Osteocyte (in vitro differentiated cells): Measurements from ENCODE around the gene ATAD3B. TPM values are rescaled to one million over a fixed set of nuclear protein-coding genes. Genes with fewer than 3 reads are reported as not detected.

Experiments
- DNase-seq: peaks from one replicate; pipeline ENCODE4 v3.0.0; 2021; ENCODE audit warnings: mixed read lengths; ENCODE audit not compliant: unreplicated experiment; ENCODE audit errors: extremely low spot score
- H3K27ac Mint-ChIP-seq: one replicate; pipeline ENCODE4 v1.8.0; 2021; ENCODE audit warnings: mild to moderate bottlenecking, mixed read lengths; ENCODE audit not compliant: unreplicated experiment
- H3K27me3 Mint-ChIP-seq: one replicate; pipeline ENCODE4 v1.8.0; 2021; ENCODE audit warnings: mixed read lengths; ENCODE audit not compliant: unreplicated experiment
- H3K36me3 Mint-ChIP-seq: one replicate; pipeline ENCODE4 v1.8.0; 2021; ENCODE audit warnings: mixed read lengths; ENCODE audit not compliant: unreplicated experiment
- H3K4me1 Mint-ChIP-seq: one replicate; pipeline ENCODE4 v1.8.0; 2021; ENCODE audit warnings: mixed read lengths; ENCODE audit not compliant: unreplicated experiment
- H3K4me3 Mint-ChIP-seq: one replicate; pipeline ENCODE4 v1.8.0; 2021; ENCODE audit warnings: mild to moderate bottlenecking, moderate library complexity, mixed read lengths; ENCODE audit not compliant: unreplicated experiment
- H3K9me3 Mint-ChIP-seq: one replicate; pipeline ENCODE4 v1.8.0; 2021; ENCODE audit warnings: mixed read lengths; ENCODE audit not compliant: unreplicated experiment
- total RNA-seq: library from RNA; stranded (reverse); gene quantifications from 2 replicates; pipeline ENCODE4 v1.2.1, GENCODE V29; 2021
- TF ChIP-seq, protein P1 (sequence below): fragments of 200-600 bp; sonication (generic); IDR thresholded peaks from 2 replicates; pipeline ENCODE4 v1.5.0; 2021; ENCODE audit warnings: antibody characterized with exemption, mild to moderate bottlenecking, moderate library complexity

Gene ATAD3B
- total RNA-seq, 1 donor from 2014 or later: 26.9 TPM

DNA sequence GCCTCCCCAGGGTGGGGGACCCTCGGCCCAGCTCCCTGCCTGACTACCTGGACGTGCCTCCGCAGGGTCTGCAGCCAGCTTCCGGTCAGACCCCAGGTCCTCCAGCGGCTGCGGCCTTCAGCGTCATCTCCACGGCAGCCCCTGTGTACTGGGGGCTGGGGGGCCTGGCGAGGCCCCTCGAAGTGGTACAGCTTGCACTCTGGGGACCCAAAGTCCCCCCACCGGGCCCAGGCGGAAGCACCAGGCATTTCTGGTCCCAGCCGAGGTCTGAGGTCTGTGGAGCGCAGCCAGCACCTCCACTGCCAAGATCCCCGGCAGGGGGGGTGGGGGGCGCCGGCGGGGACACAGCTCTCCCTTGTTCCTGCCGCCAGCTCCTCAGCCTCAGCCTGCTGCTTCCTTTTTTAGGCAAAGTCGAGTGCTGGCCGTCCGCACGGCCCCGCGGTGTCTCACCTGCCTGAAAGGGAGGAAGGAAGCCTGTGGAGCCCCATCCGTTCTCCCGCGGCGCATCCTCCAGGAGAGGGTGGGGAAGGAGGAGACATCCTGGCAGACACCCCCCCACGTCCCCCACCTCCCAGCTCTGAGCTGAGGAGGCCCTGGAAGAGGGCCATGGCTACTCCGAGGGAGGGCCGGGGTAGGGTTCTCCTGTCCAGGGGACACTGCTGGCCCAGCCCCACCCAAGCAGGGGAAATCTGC is 37.3 kb upstream of the ATAD3B start:
- Mint-ChIP-seq H3K36me3 (no peaks in the 10 kb centered on the region), H3K4me1 (peaks cover 51% of the 10 kb centered on the region), H3K27ac (no peak overlapping the region), H3K4me3 (no peak overlapping the region), H3K9me3 (no peaks in the 10 kb centered on the region), H3K27me3 (no peaks in the 10 kb centered on the region)
- TF ChIP-seq, protein P1, sequence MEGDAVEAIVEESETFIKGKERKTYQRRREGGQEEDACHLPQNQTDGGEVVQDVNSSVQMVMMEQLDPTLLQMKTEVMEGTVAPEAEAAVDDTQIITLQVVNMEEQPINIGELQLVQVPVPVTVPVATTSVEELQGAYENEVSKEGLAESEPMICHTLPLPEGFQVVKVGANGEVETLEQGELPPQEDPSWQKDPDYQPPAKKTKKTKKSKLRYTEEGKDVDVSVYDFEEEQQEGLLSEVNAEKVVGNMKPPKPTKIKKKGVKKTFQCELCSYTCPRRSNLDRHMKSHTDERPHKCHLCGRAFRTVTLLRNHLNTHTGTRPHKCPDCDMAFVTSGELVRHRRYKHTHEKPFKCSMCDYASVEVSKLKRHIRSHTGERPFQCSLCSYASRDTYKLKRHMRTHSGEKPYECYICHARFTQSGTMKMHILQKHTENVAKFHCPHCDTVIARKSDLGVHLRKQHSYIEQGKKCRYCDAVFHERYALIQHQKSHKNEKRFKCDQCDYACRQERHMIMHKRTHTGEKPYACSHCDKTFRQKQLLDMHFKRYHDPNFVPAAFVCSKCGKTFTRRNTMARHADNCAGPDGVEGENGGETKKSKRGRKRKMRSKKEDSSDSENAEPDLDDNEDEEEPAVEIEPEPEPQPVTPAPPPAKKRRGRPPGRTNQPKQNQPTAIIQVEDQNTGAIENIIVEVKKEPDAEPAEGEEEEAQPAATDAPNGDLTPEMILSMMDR: no peak
- DNase-seq: no peak

DNA sequence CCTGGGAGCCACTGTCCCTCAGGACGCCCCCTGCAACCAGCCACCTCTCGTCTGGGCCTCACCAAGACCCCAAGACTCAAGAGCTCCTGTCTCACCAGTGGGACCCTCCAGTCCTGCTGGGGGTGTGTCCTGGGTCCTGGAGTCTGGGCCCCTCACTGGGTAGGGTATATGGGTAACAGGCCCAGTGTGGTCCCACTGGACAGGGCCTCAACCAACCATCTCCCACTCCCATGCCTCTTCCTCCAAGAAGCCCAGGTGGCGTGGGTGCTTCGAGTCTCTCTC is 36.8 kb upstream of the ATAD3B start:
- Mint-ChIP-seq H3K4me1 (peaks cover 47% of the 10 kb centered on the region), H3K27me3 (no peaks in the 10 kb centered on the region), H3K4me3 (peak overlapping the region; percentile 51), H3K27ac (no peak overlapping the region), H3K36me3 (no peaks in the 10 kb centered on the region), H3K9me3 (no peaks in the 10 kb centered on the region)
- no peak for DNase-seq
- TF ChIP-seq, protein P1: no peak

DNA sequence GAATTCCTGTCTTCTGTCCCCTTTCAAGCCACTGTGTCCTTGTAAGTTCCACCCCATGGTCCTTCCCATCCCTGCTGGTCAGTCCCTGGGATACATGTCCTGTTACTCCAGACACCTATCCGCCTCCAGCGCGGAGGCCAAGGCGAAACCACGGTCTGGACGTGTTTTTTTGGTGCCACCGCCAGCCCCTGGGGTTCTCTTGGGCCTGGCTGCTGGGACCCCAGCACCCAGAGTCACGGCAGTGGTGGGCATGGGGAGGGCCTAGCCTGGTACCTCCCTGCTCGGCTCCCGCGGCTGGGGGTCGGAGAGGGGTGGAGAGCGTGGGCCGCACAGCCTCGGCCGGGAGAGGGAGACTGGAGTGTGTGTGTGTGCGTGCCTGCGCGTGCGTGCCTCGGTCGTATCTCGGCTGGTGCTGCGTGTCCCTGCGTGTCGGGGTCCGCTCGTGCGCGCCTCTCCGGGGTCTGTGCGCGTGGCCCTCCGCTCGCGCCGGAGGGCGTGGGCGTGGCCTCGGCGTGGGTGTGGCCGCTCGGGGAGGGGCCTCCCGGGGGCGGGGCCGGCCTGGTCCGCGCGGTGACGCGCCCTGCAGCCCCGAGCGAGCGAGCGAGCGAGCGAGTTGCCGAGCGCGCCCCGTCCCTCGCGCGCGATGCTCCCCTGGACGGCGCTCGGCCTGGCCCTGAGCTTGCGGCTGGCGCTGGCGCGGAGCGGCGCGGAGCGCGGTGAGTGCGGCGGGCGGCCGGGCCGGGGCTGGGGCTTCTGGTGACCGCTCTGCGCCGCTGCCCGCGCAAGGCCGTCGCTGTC is 36.3 kb upstream of the ATAD3B start, which contains the start of gene VWA1:
Gene VWA1 (plus strand): TSS at position 585 of the 798 bp plus-strand sequence. CDS start 59 bp downstream, at position 644.
- Mint-ChIP-seq H3K36me3 (no peaks in the 10 kb centered on the region), H3K27me3 (no peaks in the 10 kb centered on the region)

DNA sequence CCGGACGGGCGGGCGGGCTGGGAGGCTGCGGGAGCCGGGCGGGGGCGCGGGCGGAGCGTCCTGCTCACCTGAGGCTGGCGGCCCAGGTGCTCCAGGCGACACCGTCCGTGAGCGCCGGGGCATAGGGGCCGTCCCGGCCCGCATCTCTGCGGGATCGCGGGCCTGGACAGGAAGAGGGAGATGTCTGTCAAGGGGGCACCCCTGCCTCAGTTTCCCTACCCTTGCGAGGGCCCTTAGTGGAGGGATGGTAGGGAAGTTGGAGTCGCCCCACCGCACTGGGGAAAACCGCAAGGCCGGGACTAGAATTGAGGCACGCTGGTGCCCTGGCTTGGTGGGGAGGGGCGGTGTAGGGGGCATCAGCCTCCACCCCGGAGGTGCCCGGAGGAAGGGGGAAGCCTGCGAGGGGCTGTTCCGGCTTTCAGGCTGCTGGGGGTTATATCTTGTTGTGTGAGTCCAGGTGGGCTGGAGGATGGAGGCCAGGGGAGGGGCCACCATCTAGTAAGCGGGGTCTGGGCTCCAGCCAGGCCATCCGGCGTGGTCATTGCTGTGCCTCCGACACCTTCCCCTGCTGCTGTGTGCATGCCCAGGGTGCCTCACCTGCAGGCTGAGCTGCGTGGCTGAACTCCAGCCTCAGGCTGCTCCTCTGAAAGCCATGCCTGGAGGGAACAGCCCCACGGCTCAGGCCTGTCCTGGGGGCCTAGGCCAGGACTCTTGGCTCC is 35.5 kb upstream of the ATAD3B start:
- Mint-ChIP-seq H3K9me3 (no peaks in the 10 kb centered on the region), H3K4me3 (peak overlapping the region; percentile 59), H3K4me1 (peaks cover 40% of the 10 kb centered on the region), H3K27ac (no peak overlapping the region), H3K36me3 (no peaks in the 10 kb centered on the region), H3K27me3 (no peaks in the 10 kb centered on the region)
- DNase-seq: no peak
- TF ChIP-seq, protein P1: no peak

More for the DNA sequence above, 36.3 kb upstream of the ATAD3B start, which contains the start of gene VWA1:
- Mint-ChIP-seq H3K4me1 (peaks cover 41% of the 10 kb centered on the region), H3K9me3 (no peaks in the 10 kb centered on the region), H3K27ac (no peak within 1 kb of the TSS), H3K4me3 (peak within 1 kb of the TSS; percentile 59)
- no peak for DNase-seq
- TF ChIP-seq, protein P1: no peak

DNA sequence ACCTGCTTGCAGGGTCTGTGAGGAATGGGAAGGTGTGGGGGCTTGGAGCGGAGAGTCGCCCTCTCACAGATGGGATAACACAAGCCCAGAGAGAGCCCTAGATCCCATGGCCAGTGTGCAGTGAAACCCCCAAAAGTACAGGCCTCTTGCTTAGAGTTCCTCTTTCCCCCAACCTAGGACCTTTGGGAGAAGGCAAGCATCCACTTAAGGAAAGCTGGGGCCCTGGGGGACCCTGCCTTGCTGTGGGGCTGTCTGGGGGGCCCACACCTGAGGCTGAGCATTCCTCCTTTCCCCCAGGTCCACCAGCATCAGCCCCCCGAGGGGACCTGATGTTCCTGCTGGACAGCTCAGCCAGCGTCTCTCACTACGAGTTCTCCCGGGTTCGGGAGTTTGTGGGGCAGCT is 34.9 kb upstream of the ATAD3B start:
- no peak overlapping the region for H3K27ac Mint-ChIP-seq
- TF ChIP-seq, protein P1: no peak
- DNase-seq: no peak
- no peaks in the 10 kb centered on the region for H3K9me3 Mint-ChIP-seq
- H3K36me3 Mint-ChIP-seq: no peaks in the 10 kb centered on the region
- peaks cover 35% of the 10 kb centered on the region for H3K4me1 Mint-ChIP-seq
- no peaks in the 10 kb centered on the region for H3K27me3 Mint-ChIP-seq
- peak overlapping the region; percentile 59 for H3K4me3 Mint-ChIP-seq
